Activated effector memory CD4-positive, alpha-beta T cell treated with anti-CD3 and anti-CD28 coated beads, Interleukin-2, amount 50 U/mL, for 16 hours (primary cell): ENCODE data around the gene ESCO1.

Experiments
- DNase-seq: peaks from one replicate; pipeline ENCODE4 v3.0.0-alpha.2; 2020

ESCO1 gene

GRCh38 chr18:21489119-21489750 lies 111.3 kb downstream of the ESCO1 start:
- no peak for DNase-seq

GRCh38 chr18:21486905-21487437 lies 113.5 kb downstream of the ESCO1 start:
- no peak for DNase-seq

GRCh38 chr18:21484851-21485636 lies 115.5 kb downstream of the ESCO1 start:
- no peak for DNase-seq

GRCh38 chr18:21483051-21483450 lies 117.5 kb downstream of the ESCO1 start:
- DNase-seq = no peak

- no peak for DNase-seq
Measured at GRCh38 chr18:21481739-21482138, 118.8 kb downstream of the ESCO1 start.

GRCh38 chr18:21479721-21480120 lies 120.8 kb downstream of the ESCO1 start:
- no peak for DNase-seq
